GM21423 (cell line): Measurements from ENCODE around the gene THADA.
"Not testable (repeated sequence)": the region's sequence is repeated elsewhere in the genome, so short reads cannot be mapped to it uniquely, and the experiment has no call there.

Source experiments
- ATAC-seq: cut with Tn5 transposase; IDR thresholded peaks from one replicate; pipeline ENCODE4 v1.9.1; 2021; ENCODE audit warnings: mild to moderate bottlenecking, moderate library complexity; ENCODE audit not compliant: unreplicated experiment

The THADA gene

GRCh38 chr2:43448822-43449110 is 147.1 kb downstream of the THADA start:
- no peak for ATAC-seq

- no peak for ATAC-seq
Observed at GRCh38 chr2:43448011-43448821, 147.6 kb downstream of the THADA start.

GRCh38 chr2:43446755-43447154 is 149.1 kb downstream of the THADA start:
- not testable (repeated sequence) for ATAC-seq

- no peak for ATAC-seq
Observed at GRCh38 chr2:43445781-43446180, 150.1 kb downstream of the THADA start.

- no peak for ATAC-seq
Observed at GRCh38 chr2:43444989-43445645, 150.7 kb downstream of the THADA start.

- ATAC-seq, result no peak
Observed at GRCh38 chr2:43443282-43443681, 152.6 kb downstream of the THADA start.

GRCh38 chr2:43441195-43441594 is 154.6 kb downstream of the THADA start:
- no peak for ATAC-seq

GRCh38 chr2:43438858-43439655 is 156.8 kb downstream of the THADA start:
- no peak for ATAC-seq

GRCh38 chr2:43438342-43438741 is 157.5 kb downstream of the THADA start:
- ATAC-seq, result no peak

GRCh38 chr2:43437363-43437762 is 158.5 kb downstream of the THADA start:
- no peak for ATAC-seq

- no peak for ATAC-seq
Observed at GRCh38 chr2:43436431-43436830, 159.4 kb downstream of the THADA start.

- no peak for ATAC-seq
Observed at GRCh38 chr2:43435746-43436145, 160.1 kb downstream of the THADA start.

GRCh38 chr2:43430489-43430888 is 165.3 kb downstream of the THADA start:
- no peak for ATAC-seq

- ATAC-seq, result no peak
Observed at GRCh38 chr2:43429369-43429768, 166.5 kb downstream of the THADA start.

- no peak for ATAC-seq
Observed at GRCh38 chr2:43427032-43427424, 168.8 kb downstream of the THADA start.

GRCh38 chr2:43426305-43427031 is 169.4 kb downstream of the THADA start:
- ATAC-seq, result peak; percentile 91

GRCh38 chr2:43425659-43426058 is 170.2 kb downstream of the THADA start:
- no peak for ATAC-seq

- no peak for ATAC-seq
Observed at GRCh38 chr2:43424262-43425207, 171.3 kb downstream of the THADA start.

- no peak for ATAC-seq
Observed at GRCh38 chr2:43423941-43424261, 171.9 kb downstream of the THADA start.

GRCh38 chr2:43421194-43421593 is 174.6 kb downstream of the THADA start:
- no peak for ATAC-seq
